Measurements from ENCODE around the gene TTN. TPM values are rescaled to one million over a fixed set of nuclear protein-coding genes. Genes with fewer than 3 reads are reported as not detected.

The TTN gene
- total RNA-seq, 1 donor from 2014 or later = 3.8 TPM

DNA sequence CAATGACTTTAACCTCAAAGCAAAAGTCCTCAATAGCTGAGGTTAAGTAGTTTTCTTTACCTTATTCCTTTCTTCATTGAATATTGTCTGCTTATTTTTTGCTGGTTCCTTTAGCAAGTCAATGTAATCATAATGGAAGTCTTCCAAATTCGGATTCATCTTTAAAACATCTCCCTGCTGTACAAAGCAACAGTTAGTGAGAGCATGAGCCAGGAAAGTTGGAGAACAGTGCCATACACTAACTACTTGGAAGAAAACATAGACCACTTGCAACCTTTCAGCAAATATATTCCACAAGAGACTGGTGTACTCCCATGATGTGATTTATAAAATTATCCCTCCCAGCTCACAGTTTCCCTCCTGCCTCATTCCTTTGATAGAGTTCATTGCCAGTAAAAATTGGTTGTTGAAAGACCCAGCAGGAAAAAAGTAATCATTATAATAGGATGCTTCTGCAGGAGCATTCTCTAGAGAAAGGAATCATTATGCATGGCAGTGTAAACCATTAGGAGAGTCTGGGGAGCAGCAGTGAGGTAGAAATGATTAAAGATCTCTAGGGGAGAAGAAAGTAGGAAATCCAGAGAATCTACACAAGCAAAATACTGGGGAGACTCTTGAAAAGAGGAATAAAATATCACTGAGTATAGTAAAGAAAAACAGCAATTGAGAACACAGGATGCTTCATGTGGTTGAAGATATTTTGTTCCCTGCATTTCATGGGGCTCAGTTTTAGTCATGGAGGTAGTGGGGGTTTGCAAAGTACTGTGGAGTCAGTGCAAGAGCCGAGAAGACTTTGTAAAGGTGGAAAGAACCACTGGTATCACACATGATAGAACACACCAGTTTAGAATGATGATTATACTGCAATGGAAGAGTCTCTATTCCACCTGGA lies 38.6 kb upstream of the TTN start:
- peaks cover 3% of the 10 kb centered on the region for H3K4me1 Mint-ChIP-seq (ENCODE audit: unreplicated experiment)
- no peaks in the 10 kb centered on the region for H3K36me3 Mint-ChIP-seq (ENCODE audit: low read depth, unreplicated experiment)
- H3K27ac Mint-ChIP-seq (ENCODE audit: unreplicated experiment) = no peak overlapping the region
- no peak for DNase-seq (ENCODE audit: low spot score)
- no peaks in the 10 kb centered on the region for H3K27me3 Mint-ChIP-seq (ENCODE audit: unreplicated experiment)
- H3K9me3 Mint-ChIP-seq (ENCODE audit: unreplicated experiment) = no peaks in the 10 kb centered on the region
- TF ChIP-seq, protein P1, sequence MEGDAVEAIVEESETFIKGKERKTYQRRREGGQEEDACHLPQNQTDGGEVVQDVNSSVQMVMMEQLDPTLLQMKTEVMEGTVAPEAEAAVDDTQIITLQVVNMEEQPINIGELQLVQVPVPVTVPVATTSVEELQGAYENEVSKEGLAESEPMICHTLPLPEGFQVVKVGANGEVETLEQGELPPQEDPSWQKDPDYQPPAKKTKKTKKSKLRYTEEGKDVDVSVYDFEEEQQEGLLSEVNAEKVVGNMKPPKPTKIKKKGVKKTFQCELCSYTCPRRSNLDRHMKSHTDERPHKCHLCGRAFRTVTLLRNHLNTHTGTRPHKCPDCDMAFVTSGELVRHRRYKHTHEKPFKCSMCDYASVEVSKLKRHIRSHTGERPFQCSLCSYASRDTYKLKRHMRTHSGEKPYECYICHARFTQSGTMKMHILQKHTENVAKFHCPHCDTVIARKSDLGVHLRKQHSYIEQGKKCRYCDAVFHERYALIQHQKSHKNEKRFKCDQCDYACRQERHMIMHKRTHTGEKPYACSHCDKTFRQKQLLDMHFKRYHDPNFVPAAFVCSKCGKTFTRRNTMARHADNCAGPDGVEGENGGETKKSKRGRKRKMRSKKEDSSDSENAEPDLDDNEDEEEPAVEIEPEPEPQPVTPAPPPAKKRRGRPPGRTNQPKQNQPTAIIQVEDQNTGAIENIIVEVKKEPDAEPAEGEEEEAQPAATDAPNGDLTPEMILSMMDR (IDR thresholded peaks at IDR 0.05; ENCODE audit: unreplicated experiment) = no peak
- no peak overlapping the region for H3K4me3 Mint-ChIP-seq (ENCODE audit: unreplicated experiment)

DNA sequence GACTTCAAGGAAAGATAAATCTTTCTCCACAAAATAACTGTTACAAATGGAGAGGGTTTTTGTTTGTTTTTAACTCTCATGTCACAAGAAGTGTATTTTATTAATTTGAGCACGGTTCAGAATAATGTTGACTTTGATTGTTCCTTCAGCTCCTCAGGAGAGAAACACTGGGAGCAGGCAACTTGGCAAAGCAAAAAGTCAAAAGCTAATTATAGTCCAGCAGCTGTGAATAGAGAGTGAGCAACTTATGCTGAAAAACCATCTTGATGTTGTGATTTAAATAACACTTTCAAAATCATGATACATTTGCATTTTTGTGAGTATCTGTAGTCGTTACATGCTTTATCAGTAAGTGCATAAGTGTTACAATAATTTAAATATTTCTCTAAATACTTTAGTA lies 37.5 kb upstream of the TTN start:
- peaks cover 3% of the 10 kb centered on the region for H3K4me1 Mint-ChIP-seq (ENCODE audit: unreplicated experiment)

DNA sequence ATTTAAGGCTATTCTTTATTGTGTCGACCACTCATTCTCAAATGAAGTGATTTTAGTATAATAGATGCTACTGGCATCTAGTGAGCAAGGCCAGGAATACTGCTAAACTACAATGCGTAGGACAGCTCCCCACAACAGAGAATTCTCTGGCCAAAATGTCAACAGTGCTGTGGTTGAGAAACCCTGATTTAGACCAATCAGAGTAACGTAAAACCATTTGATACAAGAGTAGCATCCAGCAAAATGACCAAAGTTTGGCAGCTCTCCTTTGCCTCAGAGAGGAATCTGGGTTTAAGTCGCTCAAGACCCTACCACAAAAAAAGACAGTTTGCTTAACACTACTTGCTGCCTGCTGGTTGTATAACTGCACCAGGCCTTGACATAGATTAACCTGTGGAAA lies 37.0 kb upstream of the TTN start:
- TF ChIP-seq, protein P1 (IDR thresholded peaks at IDR 0.05; ENCODE audit: unreplicated experiment) = no peak
- Mint-ChIP-seq H3K4me3 (ENCODE audit: unreplicated experiment) (no peak overlapping the region), H3K27me3 (ENCODE audit: unreplicated experiment) (no peaks in the 10 kb centered on the region), H3K9me3 (ENCODE audit: unreplicated experiment) (no peaks in the 10 kb centered on the region), H3K36me3 (ENCODE audit: low read depth, unreplicated experiment) (no peaks in the 10 kb centered on the region), H3K27ac (ENCODE audit: unreplicated experiment) (no peak overlapping the region), H3K4me1 (ENCODE audit: unreplicated experiment) (peaks cover 3% of the 10 kb centered on the region)
- DNase-seq (ENCODE audit: low spot score) = no peak

More for the DNA sequence above, 37.5 kb upstream of the TTN start:
- DNase-seq (ENCODE audit: low spot score) = no peak
- no peak overlapping the region for H3K4me3 Mint-ChIP-seq (ENCODE audit: unreplicated experiment)
- H3K36me3 Mint-ChIP-seq (ENCODE audit: low read depth, unreplicated experiment) = no peaks in the 10 kb centered on the region
- no peak overlapping the region for H3K27ac Mint-ChIP-seq (ENCODE audit: unreplicated experiment)
- TF ChIP-seq, protein P1 (IDR thresholded peaks at IDR 0.05; ENCODE audit: unreplicated experiment) = no peak
- H3K9me3 Mint-ChIP-seq (ENCODE audit: unreplicated experiment) = no peaks in the 10 kb centered on the region
- no peaks in the 10 kb centered on the region for H3K27me3 Mint-ChIP-seq (ENCODE audit: unreplicated experiment)

DNA sequence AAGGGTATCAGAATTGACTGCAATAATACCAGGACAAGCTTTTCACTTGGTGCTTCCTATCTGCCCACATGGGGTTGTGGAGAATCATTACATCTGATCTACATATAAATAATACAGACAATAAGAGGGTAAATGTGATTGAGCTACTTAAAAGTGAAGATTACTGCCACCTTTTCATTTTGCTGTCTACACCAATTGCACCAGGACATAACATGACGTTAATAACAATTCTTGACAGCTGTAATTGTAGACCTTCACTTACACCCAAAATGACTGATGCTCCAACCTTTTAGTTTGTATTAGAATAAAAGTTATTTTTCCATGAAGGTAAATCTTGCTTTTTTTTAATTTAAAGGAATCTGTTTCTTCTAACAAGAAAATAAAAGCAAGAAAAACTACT lies 36.5 kb upstream of the TTN start:
- TF ChIP-seq, protein P1 (IDR thresholded peaks at IDR 0.05; ENCODE audit: unreplicated experiment) = no peak
- no peaks in the 10 kb centered on the region for H3K9me3 Mint-ChIP-seq (ENCODE audit: unreplicated experiment)
- H3K27ac Mint-ChIP-seq (ENCODE audit: unreplicated experiment) = no peak overlapping the region
- peaks cover 3% of the 10 kb centered on the region for H3K4me1 Mint-ChIP-seq (ENCODE audit: unreplicated experiment)
- no peak for DNase-seq (ENCODE audit: low spot score)
- no peaks in the 10 kb centered on the region for H3K36me3 Mint-ChIP-seq (ENCODE audit: low read depth, unreplicated experiment)
- H3K27me3 Mint-ChIP-seq (ENCODE audit: unreplicated experiment) = no peaks in the 10 kb centered on the region
- H3K4me3 Mint-ChIP-seq (ENCODE audit: unreplicated experiment) = no peak overlapping the region

DNA sequence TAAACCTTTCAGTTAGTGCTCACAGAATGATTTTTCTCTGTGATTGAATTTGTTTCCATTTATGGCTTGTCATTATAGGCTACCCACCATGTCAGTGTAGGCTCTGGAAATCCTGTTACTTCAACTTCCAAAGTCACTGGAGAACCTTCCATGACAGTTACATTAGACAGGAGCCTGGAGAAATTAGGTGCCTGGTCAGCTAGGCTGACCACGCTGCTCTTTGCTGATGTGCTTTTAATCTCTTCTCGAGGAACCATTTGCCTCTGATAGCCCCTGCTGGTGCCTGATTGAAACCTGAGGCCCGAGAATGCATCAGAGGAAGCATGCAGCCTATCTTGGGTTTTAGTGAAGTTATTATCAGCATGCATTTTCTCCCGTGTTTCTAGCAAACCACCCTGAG lies 29.6 kb upstream of the TTN start:
- Mint-ChIP-seq H3K27ac (ENCODE audit: unreplicated experiment) (no peak overlapping the region), H3K27me3 (ENCODE audit: unreplicated experiment) (no peaks in the 10 kb centered on the region), H3K4me3 (ENCODE audit: unreplicated experiment) (no peak overlapping the region), H3K36me3 (ENCODE audit: low read depth, unreplicated experiment) (no peaks in the 10 kb centered on the region), H3K9me3 (ENCODE audit: unreplicated experiment) (no peaks in the 10 kb centered on the region), H3K4me1 (ENCODE audit: unreplicated experiment) (no peaks in the 10 kb centered on the region)
- TF ChIP-seq, protein P1 (IDR thresholded peaks at IDR 0.05; ENCODE audit: unreplicated experiment) = no peak
- DNase-seq (ENCODE audit: low spot score) = no peak
